Muscle layer of colon (tissue), 2 donors: ENCODE measurements around the gene GABRB1.
"Not testable (repeated sequence)": the region's sequence is repeated elsewhere in the genome, so short reads cannot be mapped to it uniquely, and the experiment has no call there.

Experiments
- H3K27ac ChIP-seq: one replicate; pipeline ENCODE4 v1.7.0; 2013; ENCODE audit warnings: low read depth, mild to moderate bottlenecking, low read length, moderate library complexity
- H3K27me3 ChIP-seq, 2 donors: one replicate each; pipeline ENCODE4 v1.7.0; 2013; ENCODE audit warnings: low read length in 2 of 2, mild to moderate bottlenecking in 2 of 2; ENCODE audit not compliant: insufficient read depth in 2 of 2, control insufficient read depth in 1 of 2
- H3K36me3 ChIP-seq: one replicate; pipeline ENCODE4 v1.7.0; 2013; ENCODE audit warnings: mild to moderate bottlenecking, low read length; ENCODE audit not compliant: insufficient read depth
- H3K4me1 ChIP-seq: one replicate; pipeline ENCODE4 v1.7.0; 2013; ENCODE audit warnings: mild to moderate bottlenecking, low read length; ENCODE audit not compliant: insufficient read depth
- H3K4me3 ChIP-seq, 2 donors: one replicate each; pipeline ENCODE4 v1.7.0; 2013; ENCODE audit warnings: low read length in 2 of 2, low read depth in 1 of 2, mild to moderate bottlenecking in 1 of 2, moderate library complexity in 1 of 2
- H3K9ac ChIP-seq: one replicate; pipeline ENCODE4 v1.7.0; 2013; ENCODE audit warnings: low read length
- H3K9me3 ChIP-seq: one replicate; pipeline ENCODE4 v1.7.0; 2013; ENCODE audit warnings: mild to moderate bottlenecking, low read length
- donor health status: abdominal sarcoma.
- donor health status: Adenocarcinoma of cecum.

The GABRB1 gene

DNA sequence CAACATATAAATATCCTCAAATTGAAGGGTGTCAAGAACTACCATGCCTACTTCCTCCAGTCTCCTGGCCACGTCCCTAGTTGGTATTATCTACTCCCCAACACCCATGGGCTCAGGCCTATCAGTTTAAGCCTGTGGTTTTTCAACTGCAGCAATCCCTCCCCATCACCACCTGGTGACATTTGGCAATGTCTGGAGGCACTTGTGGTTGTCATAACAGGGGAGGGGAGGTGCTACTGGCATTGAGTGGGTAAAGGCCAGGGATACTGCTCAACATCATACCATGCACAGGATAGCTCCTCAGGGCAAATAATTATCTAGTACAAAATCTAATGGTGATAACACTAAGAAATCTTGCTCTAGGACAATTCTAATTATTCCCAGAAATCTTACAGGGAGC is 336.8 kb downstream of the GABRB1 start:
- H3K4me3 ChIP-seq = no peak overlapping the region
- H3K36me3 ChIP-seq = no peaks in the 10 kb centered on the region
- no peaks in the 10 kb centered on the region for H3K9me3 ChIP-seq
- H3K4me1 ChIP-seq = no peaks in the 10 kb centered on the region
- H3K27me3 ChIP-seq = no peaks in the 10 kb centered on the region
- H3K9ac ChIP-seq = no peak overlapping the region
- H3K27ac ChIP-seq = no peak overlapping the region

DNA sequence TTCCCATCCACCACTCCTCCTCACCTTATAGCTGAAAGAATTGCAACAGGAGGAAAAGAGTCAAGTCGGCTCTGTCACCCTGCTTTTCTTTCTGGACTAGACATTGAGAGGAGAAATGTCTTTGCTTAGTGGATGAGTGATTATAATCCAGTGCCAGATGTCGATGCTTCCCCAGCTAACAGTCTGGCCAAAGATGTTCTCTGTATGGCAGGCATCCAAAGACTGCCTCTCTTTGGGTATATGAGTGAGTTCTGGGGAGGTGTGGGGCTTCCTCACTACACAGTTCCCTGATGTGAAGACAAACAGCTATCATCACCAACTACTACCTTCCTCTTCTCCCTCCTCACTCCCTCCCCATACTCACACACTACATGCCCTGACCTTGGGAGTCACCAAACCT is 341.2 kb downstream of the GABRB1 start:
- no peak overlapping the region for H3K9ac ChIP-seq
- H3K27me3 ChIP-seq = no peaks in the 10 kb centered on the region
- no peak overlapping the region for H3K27ac ChIP-seq
- no peaks in the 10 kb centered on the region for H3K4me1 ChIP-seq
- H3K4me3 ChIP-seq = no peak overlapping the region
- H3K36me3 ChIP-seq = no peaks in the 10 kb centered on the region
- no peaks in the 10 kb centered on the region for H3K9me3 ChIP-seq

DNA sequence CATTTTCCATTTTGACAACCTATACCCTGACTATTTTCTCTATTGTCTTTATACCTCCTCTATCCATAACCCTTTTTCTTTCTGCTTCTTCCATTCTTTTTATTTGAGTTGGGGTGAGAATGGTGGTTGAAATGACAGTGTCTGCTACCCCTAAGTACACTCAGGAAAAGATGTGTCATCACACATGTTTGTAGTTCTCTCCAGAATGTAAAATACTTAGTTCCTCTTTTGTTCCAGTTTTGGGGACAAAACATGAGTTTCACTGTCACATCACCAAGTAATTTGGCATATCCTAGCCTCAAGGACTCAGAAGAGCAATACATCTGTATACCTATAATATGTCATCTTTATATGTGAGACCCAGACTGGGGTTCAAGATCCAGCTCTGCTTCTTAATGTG is 341.8 kb downstream of the GABRB1 start:
- no peak overlapping the region for H3K4me3 ChIP-seq

DNA sequence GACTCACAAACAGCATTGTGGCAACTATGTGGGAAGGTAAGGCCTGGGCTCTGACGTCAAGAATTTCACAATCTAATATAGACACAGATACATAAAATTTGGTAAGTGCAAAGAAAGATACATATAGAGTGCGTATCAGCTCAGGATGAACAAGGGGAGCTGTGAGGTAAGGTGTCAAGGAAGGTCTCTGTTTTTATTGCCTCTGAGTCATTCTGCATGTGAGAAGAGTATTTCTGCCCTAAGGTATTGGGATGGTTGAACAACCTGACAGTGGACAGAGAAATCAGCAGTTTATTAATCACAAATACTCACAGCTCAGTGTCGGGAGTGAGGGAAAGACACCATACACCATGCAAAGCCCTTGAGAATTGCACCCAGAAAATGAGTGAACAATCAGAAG is 342.3 kb downstream of the GABRB1 start:
- no peaks in the 10 kb centered on the region for H3K27me3 ChIP-seq
- no peaks in the 10 kb centered on the region for H3K4me1 ChIP-seq
- H3K9ac ChIP-seq = no peak overlapping the region
- H3K36me3 ChIP-seq = no peaks in the 10 kb centered on the region
- H3K27ac ChIP-seq = no peak overlapping the region
- H3K4me3 ChIP-seq = no peak overlapping the region
- H3K9me3 ChIP-seq = no peaks in the 10 kb centered on the region

More for the DNA sequence above, 341.8 kb downstream of the GABRB1 start:
- H3K27ac ChIP-seq = no peak overlapping the region
- H3K27me3 ChIP-seq = no peaks in the 10 kb centered on the region
- H3K9ac ChIP-seq = no peak overlapping the region
- no peaks in the 10 kb centered on the region for H3K9me3 ChIP-seq
- no peaks in the 10 kb centered on the region for H3K36me3 ChIP-seq
- H3K4me1 ChIP-seq = no peaks in the 10 kb centered on the region

DNA sequence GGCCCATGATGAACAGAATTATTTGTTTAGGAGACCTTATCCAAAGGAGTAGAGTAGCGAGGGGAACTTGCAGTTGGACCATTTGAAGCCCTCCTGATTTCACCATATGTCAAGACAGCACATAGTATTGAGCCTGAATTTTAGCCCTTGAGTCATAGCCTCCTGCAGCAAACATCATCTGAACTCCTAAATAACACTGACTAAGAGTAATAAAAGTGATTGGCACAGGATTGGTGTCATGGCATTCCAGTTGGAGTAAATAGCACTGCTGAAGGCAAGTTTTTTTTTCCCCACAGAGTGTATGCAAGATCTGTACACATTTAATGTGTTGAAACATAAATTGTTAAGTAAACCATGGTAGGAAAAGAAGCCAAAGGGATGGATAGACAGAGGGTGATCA is 343.1 kb downstream of the GABRB1 start:
- Histone ChIP-seq H3K9me3 (no peaks in the 10 kb centered on the region), H3K4me1 (no peaks in the 10 kb centered on the region)

DNA sequence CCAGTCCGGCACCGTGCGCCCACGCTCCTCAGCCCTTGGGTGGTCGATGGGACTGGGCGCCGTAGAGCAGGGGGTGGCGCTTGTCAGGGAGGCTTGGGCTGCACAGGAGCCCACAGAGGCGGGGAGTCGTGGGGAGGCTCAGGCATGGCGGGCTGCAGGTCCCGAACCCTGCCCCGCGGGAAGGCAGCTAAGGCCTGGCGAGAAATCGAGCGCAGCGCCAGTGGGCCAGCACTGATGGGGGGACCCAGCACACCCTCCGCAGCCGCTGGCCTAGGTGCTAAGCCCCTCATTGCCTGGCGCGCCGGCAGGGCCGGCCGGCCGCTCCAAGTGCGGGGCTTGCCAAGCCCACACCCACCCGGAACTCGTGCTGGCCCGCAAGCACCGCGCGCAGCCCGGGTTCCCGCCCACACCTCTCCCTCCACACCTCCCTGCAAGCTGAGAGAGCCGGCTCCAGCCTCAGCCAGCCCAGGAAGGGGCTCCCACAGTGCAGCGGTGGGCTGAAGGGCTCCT is 346.7 kb downstream of the GABRB1 start:
- not testable (repeated sequence) for H3K9ac ChIP-seq, H3K27me3 ChIP-seq, H3K36me3 ChIP-seq, H3K9me3 ChIP-seq, H3K27ac ChIP-seq, H3K4me1 ChIP-seq, H3K4me3 ChIP-seq

More for the DNA sequence above, 343.1 kb downstream of the GABRB1 start:
- no peak overlapping the region for H3K4me3 ChIP-seq
- H3K27me3 ChIP-seq = no peaks in the 10 kb centered on the region
- no peak overlapping the region for H3K9ac ChIP-seq
- H3K36me3 ChIP-seq = no peaks in the 10 kb centered on the region
- H3K27ac ChIP-seq = no peak overlapping the region

DNA sequence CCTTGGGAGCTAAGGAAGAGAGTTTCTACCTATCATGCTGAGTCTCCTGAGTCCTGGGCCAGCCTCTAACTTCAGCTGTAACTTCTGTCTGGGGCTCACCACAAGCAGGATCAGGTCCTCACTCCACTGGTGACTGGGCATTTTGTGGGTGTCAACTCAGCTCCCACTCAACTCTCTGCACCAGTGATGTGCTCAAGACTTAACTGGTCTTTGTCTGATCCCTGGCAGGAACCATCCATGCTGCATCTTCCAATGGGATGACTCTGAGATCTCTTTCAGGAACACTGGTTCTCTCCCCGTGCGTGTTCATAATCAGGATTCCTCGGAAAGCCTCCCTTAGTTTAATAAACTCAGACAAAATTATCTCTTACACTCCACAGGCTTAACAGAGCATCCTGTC is 349.8 kb downstream of the GABRB1 start:
- no peak overlapping the region for H3K4me3 ChIP-seq
- no peak overlapping the region for H3K27ac ChIP-seq

DNA sequence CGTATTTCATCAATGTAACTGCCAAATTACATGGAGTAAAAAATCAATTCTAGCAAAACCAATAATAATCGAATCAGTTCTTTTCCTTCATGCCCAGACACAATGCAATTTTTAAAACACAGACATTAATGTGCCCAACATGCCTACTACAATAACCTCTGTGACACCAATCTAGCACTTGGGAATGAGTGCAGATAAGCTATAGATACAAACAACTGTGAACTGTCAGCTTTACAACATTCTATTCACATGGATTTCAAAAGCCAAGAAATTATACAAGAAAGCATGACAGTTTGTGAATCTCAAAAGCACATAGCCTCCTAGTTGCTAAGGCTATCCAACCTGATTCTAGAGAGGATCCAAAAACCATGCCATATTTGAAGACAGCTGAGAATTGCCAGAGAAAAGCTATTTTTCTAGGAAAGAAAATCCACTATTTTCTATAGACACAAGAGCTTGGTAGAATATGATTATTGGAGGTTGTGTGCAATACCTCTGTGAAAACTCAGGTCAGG is 351.5 kb downstream of the GABRB1 start:
- Histone ChIP-seq H3K27me3 (no peaks in the 10 kb centered on the region), H3K9ac (no peak overlapping the region), H3K4me3 (no peak overlapping the region), H3K36me3 (no peaks in the 10 kb centered on the region), H3K9me3 (no peaks in the 10 kb centered on the region), H3K4me1 (no peaks in the 10 kb centered on the region), H3K27ac (no peak overlapping the region)

More for the DNA sequence above, 349.8 kb downstream of the GABRB1 start:
- H3K4me1 ChIP-seq = no peaks in the 10 kb centered on the region
- no peaks in the 10 kb centered on the region for H3K36me3 ChIP-seq
- no peak overlapping the region for H3K9ac ChIP-seq
- no peaks in the 10 kb centered on the region for H3K27me3 ChIP-seq
- H3K9me3 ChIP-seq = no peaks in the 10 kb centered on the region

DNA sequence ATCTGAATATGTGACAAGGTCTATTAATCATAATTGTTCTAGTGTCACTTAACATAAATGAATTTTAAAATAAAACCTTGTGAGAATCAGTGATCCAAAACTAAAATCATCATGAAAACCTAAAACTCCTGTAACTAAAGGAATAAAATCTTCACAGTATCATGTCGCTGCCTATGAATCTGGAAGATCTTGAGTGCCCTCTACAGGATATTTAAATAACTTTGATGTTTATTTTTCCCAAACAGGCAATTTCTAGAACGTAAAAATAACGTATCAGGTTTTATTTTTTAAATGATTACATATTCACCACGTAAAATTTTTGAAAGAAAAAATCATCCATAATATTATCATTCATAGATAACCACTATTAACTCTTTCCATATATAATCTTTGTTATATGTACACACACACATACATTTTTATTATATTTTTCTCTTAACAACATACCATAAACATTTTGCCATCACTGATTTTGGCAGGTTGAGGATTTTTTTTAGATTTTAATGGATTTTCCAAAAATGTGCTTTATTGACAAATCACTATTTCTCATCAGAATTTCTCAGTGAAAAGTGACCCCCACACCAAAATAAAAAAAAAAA is 352.6 kb downstream of the GABRB1 start:
- H3K4me3 ChIP-seq = no peak overlapping the region
- H3K27me3 ChIP-seq = no peaks in the 10 kb centered on the region
- no peak overlapping the region for H3K27ac ChIP-seq
- H3K36me3 ChIP-seq = no peaks in the 10 kb centered on the region
- no peaks in the 10 kb centered on the region for H3K4me1 ChIP-seq
- no peaks in the 10 kb centered on the region for H3K9me3 ChIP-seq
- H3K9ac ChIP-seq = no peak overlapping the region

DNA sequence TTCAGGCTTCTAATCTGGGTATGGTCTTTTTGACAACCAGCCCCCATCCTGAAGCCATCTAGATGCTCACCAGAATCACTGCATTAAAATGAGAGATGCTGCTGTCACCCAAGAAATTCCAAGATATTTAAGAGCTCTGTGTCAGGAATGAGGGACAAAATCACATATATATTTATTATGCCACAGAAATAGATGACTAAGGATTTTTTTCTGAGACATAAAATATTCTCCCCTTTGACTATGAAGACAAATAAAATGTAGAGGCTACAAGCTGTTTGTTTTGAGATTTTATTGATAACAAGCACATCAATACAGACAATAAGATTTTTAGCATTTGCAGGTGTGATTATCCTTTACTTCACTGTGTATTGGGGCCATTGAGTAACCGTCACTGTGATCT is 354.8 kb downstream of the GABRB1 start:
- Histone ChIP-seq H3K4me3 (no peak overlapping the region), H3K27ac (no peak overlapping the region), H3K36me3 (no peaks in the 10 kb centered on the region), H3K9me3 (no peaks in the 10 kb centered on the region), H3K27me3 (no peaks in the 10 kb centered on the region), H3K9ac (no peak overlapping the region), H3K4me1 (no peaks in the 10 kb centered on the region)

DNA sequence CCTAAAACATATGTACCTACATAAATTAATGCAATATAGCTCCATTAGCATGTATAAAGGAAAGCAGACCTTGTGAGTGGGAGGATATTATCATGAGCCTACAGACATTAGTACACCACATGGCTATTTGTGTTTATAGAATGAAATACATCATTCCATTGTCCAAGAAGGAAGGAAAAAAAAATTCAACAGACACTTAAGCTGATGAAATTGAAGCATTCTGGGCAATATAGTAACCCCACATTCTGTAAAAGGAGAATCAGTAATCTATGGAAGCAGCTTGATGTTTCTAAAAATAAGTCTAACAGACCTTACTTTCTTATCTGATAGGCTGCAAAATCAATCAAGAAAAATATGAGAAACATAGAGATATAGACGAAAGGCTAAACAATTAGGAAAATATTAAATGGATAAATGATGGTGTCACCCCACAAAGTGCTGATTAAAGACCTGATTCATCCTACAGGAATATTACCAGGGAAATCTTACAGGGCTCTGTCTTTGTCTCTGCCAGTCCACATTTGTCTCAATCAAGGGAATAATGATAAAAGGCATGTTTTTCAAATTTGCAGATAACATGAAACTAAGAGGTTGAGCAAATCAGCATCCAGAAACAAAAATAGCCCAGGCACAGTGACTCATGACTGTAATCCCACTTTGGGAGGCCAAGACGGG is 355.3 kb downstream of the GABRB1 start:
- no peak overlapping the region for H3K27ac ChIP-seq
- H3K4me1 ChIP-seq = no peaks in the 10 kb centered on the region
- no peaks in the 10 kb centered on the region for H3K36me3 ChIP-seq
- no peak overlapping the region for H3K4me3 ChIP-seq
- no peak overlapping the region for H3K9ac ChIP-seq
- H3K27me3 ChIP-seq = no peaks in the 10 kb centered on the region
- no peaks in the 10 kb centered on the region for H3K9me3 ChIP-seq
